ENCODE data around the gene RALGDS. TPM values are rescaled to one million over a fixed set of nuclear protein-coding genes. Genes with fewer than 3 reads are reported as not detected.

RALGDS gene
- total RNA-seq (2022; extraction: Qiagen RNA extraction; ENCODE audit: low read depth), result 21.6 to 30.1 TPM (median 27.6 TPM) in 5 replicates

DNA sequence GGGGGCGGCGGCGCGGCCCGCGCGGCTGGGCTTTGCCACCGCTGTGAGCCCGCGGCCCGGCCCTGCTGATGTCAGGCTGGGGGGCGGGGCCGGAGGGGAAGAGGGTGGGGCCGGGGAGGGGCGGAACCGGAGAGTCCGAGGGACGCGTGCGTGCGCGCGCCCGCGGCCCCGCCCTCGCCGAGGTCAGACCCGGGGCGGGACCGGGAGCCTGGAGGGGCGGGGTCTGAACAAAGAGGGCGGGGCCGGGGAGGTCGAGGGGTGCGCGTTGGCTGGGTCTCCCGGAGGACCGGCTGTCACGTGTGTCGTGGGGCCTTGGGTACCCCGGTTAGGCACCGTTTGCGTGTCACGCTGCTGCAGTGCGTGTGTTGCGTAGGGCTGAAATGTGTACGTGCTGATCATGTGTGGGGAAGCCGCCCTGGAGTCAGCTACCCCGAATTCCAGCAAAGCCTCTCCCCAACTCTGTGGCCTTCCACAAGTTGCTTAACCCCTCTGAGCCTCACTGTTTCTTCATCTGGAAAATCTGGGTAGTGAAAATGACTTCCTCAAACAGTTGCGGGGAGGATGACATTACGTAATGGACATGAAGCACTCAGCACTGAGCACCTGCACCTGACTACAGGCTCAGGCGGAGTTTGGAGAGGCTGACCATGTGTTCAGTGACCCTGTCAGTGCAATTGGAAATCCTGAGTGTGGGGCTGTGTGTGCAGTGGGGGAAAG, at the start of gene RALGDS:
TSS of gene RALGDS (minus strand) at position 43 of the 717 bp plus-strand sequence. CDS start 86 bp downstream, outside the sequence.

GRCh38 chr9:133163504-133164172, 42.6 kb upstream of the RALGDS start, which contains the start of gene GBGT1:
TSS of gene GBGT1 (minus strand) at chr9:133163914. CDS start at chr9:133162412, 1,502 bp downstream.

GRCh38 chr9:133061764-133062145, 59.3 kb downstream of the RALGDS start, which contains the start of gene CEL:
TSS of gene CEL (plus strand) at chr9:133061981. CDS start at chr9:133062003, 22 bp downstream.

Other genes starting within 250 kb of the RALGDS start
- gene AK8, start 243.0 kb downstream of the RALGDS start, total RNA-seq (2022; extraction: Qiagen RNA extraction; ENCODE audit: low read depth), result 0.80 to 1.4 TPM (median 0.90 TPM) in 5 replicates
- gene SPACA9, start 242.3 kb downstream of the RALGDS start, total RNA-seq (2022; extraction: Qiagen RNA extraction; ENCODE audit: low read depth), result 3.1 to 5.4 TPM (median 4.8 TPM) in 5 replicates
- gene TSC1, start 176.6 kb downstream of the RALGDS start, total RNA-seq (2022; extraction: Qiagen RNA extraction; ENCODE audit: low read depth), result 14.7 to 17.0 TPM (median 15.4 TPM) in 5 replicates
- not detected in 5 replicates for gene GFI1B, start 142.5 kb downstream of the RALGDS start, total RNA-seq (2022; extraction: Qiagen RNA extraction; ENCODE audit: low read depth)
- 57.2 to 74.7 TPM (median 68.8 TPM) in 5 replicates for gene GTF3C5, start 90.2 kb downstream of the RALGDS start, total RNA-seq (2022; extraction: Qiagen RNA extraction; ENCODE audit: low read depth)
- 0.31 to 0.74 TPM (median 0.66 TPM) in 5 replicates for gene CEL, start 59.3 kb downstream of the RALGDS start, total RNA-seq (2022; extraction: Qiagen RNA extraction; ENCODE audit: low read depth)
- gene GBGT1, start 42.7 kb upstream of the RALGDS start, total RNA-seq (2022; extraction: Qiagen RNA extraction; ENCODE audit: low read depth), result 1.6 to 2.7 TPM (median 2.2 TPM) in 5 replicates
- gene OBP2B, start 88.0 kb upstream of the RALGDS start, total RNA-seq (2022; extraction: Qiagen RNA extraction; ENCODE audit: low read depth), result not detected in 5 replicates
- not detected in 5 replicates for gene ABO, start 154.0 kb upstream of the RALGDS start, total RNA-seq (2022; extraction: Qiagen RNA extraction; ENCODE audit: low read depth)
- gene SURF6, start 214.9 kb upstream of the RALGDS start, total RNA-seq (2022; extraction: Qiagen RNA extraction; ENCODE audit: low read depth), result 19.9 to 33.2 TPM (median 29.0 TPM) in 5 replicates
- gene MED22, start 226.9 kb upstream of the RALGDS start, total RNA-seq (2022; extraction: Qiagen RNA extraction; ENCODE audit: low read depth), result 21.7 to 33.3 TPM (median 28.9 TPM) in 5 replicates
- gene RPL7A, start 227.0 kb upstream of the RALGDS start, total RNA-seq (2022; extraction: Qiagen RNA extraction; ENCODE audit: low read depth), result 3,299 to 3,689 TPM (median 3,392 TPM) in 5 replicates
- 35.5 to 51.0 TPM (median 42.0 TPM) in 5 replicates for gene SURF1, start 235.2 kb upstream of the RALGDS start, total RNA-seq (2022; extraction: Qiagen RNA extraction; ENCODE audit: low read depth)
- gene SURF2, start 235.3 kb upstream of the RALGDS start, total RNA-seq (2022; extraction: Qiagen RNA extraction; ENCODE audit: low read depth), result 36.9 to 58.0 TPM (median 48.7 TPM) in 5 replicates

All from A549 treated with RU486 at 1 μM for 4 hours (cell line).